Testis (tissue), 3 donors: ENCODE results near the gene RIPOR3. TPM values are rescaled to one million over a fixed set of nuclear protein-coding genes. Genes with fewer than 3 reads are reported as not detected.

Source experiments
- DNase-seq: peaks from one replicate; pipeline ENCODE4 v3.0.0-alpha.2; 2019
- H3K27ac ChIP-seq, 2 donors: fragments of 200-600 bp; sonication (generic); one replicate each; pipeline ENCODE4 v1.5.1; 2019
- H3K27me3 ChIP-seq: fragments of 200-600 bp; sonication (generic); one replicate; pipeline ENCODE4 v1.5.1; 2019
- H3K36me3 ChIP-seq: fragments of 200-600 bp; sonication (generic); one replicate; pipeline ENCODE4 v1.5.1; 2017; ENCODE audit warnings: low read depth; ENCODE audit errors: missing control alignments
- H3K4me1 ChIP-seq: fragments of 200-600 bp; sonication (generic); one replicate; pipeline ENCODE4 v1.5.1; 2019
- H3K4me3 ChIP-seq, 2 donors: fragments of 200-600 bp; sonication (generic); one replicate each; pipeline ENCODE4 v1.5.1; 2017 to 2019
- H3K9me3 ChIP-seq: fragments of 200-600 bp; sonication (generic); one replicate; pipeline ENCODE4 v1.5.1; 2017
- CTCF ChIP-seq, 3 experiments: fragments of 450-650 bp in 2 of 3; fragments of 200-600 bp in 1 of 3; sonication (generic) in 1 of 3; IDR thresholded peaks; one replicate each; pipeline ENCODE4 v1.5.1; 2016 to 2019; ENCODE audit warnings: antibody characterized with exemption in 3 of 3, mild to moderate bottlenecking in 2 of 3, moderate library complexity in 1 of 3
- POLR2A ChIP-seq: fragments of 450-650 bp; IDR thresholded peaks from one replicate; pipeline ENCODE4 v1.6.1; 2017; ENCODE audit warnings: antibody characterized with exemption, mild to moderate bottlenecking, moderate library complexity
- WGBS, 2 donors: methylation state at CpG; one replicate each; pipeline ENCODE4 v1.1.5; 2018; 5-methylcytosine and 5-hydroxymethylcytosine counted together
- intact Hi-C: fragments of 100-400 bp; cut with DNase I; formaldehyde crosslinking; loops from one replicate; pipeline ENCODE4 v1.15.1; 2023; ENCODE audit warnings: low total_unique reads
- polyA plus RNA-seq: library from polyadenylated mRNA; stranded (reverse); fragments of 350-450 nt; fragmentation: Illumina TruSeq; extraction: RNeasy Lipid Tissue Mini Kit (QIAGEN cat#74804); gene quantifications from one replicate; pipeline ENCODE4 v1.2.3, GENCODE V29; 2014; ENCODE audit warnings: low read depth, low replicate concordance; ENCODE audit not compliant: insufficient read depth
- total RNA-seq, 2 donors: library from RNA; depleted of rRNA; stranded (reverse); fragments of >200 nt; gene quantifications; one replicate each; pipeline ENCODE4 v1.2.3, GENCODE V29; 2016

Gene RIPOR3
- total and polyA plus RNA-seq, 3 donors from 2014 or later, result 11.3 to 26.9 (median 22.1) TPM

GRCh38 chr20:50695135-50695872, 4.0 kb upstream of the RIPOR3 start:
- DNase-seq, result no peak
- Histone ChIP-seq H3K36me3 (no peaks in the 10 kb centered on the region), H3K4me1 (peaks cover 26% of the 10 kb centered on the region), H3K9me3 (no peaks in the 10 kb centered on the region), H3K27me3 (no peaks in the 10 kb centered on the region), H3K4me3 (no peak overlapping the region), H3K27ac (no peak overlapping the region)
- WGBS, 2 donors, result 74 to 75% methylated on average over 7 to 9 of the region's 9 CpGs
- intact Hi-C loops, result no loop called here
- no peak for TF ChIP-seq POLR2A
- TF ChIP-seq CTCF (IDR thresholded peaks at IDR 0.05), result no peak

- Histone ChIP-seq H3K9me3 (no peaks in the 10 kb centered on the region), H3K27me3 (no peaks in the 10 kb centered on the region), H3K27ac (no peak overlapping the region), H3K4me1 (peaks cover 33% of the 10 kb centered on the region), H3K36me3 (no peaks in the 10 kb centered on the region), H3K4me3 (no peak overlapping the region)
- intact Hi-C loops, result no loop called here
- WGBS, 2 donors, result 75 to 83% methylated on average over 9 of the region's 9 CpGs
- TF ChIP-seq CTCF (IDR thresholded peaks at IDR 0.05) (no peak), POLR2A (no peak)
- no peak for DNase-seq
Measured at GRCh38 chr20:50694379-50695134, 3.2 kb upstream of the RIPOR3 start.

GRCh38 chr20:50693001-50693400, 1.7 kb upstream of the RIPOR3 start:
- 81 to 92% methylated on average over 1 of the region's 1 CpG for WGBS, 2 donors
- intact Hi-C loops, result no loop called here

GRCh38 chr20:50692552-50692933, 1.2 kb upstream of the RIPOR3 start:
- H3K9me3 ChIP-seq, result no peaks in the 10 kb centered on the region
- peaks cover 37% of the 10 kb centered on the region for H3K4me1 ChIP-seq
- H3K27me3 ChIP-seq, result no peaks in the 10 kb centered on the region
- TF ChIP-seq POLR2A, result no peak
- no peak for TF ChIP-seq CTCF (IDR thresholded peaks at IDR 0.05)
- intact Hi-C loops, result no loop called here
- H3K4me3 ChIP-seq, result no peak overlapping the region
- DNase-seq, result no peak
- WGBS, 2 donors, result 70 to 73% methylated on average over 2 of the region's 2 CpGs
- H3K27ac ChIP-seq, result peak overlapping the region; percentile 0 to 63
- H3K36me3 ChIP-seq, result no peaks in the 10 kb centered on the region

More at GRCh38 chr20:50693001-50693400, 1.7 kb upstream of the RIPOR3 start:
- Histone ChIP-seq H3K4me1 (peaks cover 37% of the 10 kb centered on the region), H3K27me3 (no peaks in the 10 kb centered on the region), H3K27ac (peak overlapping the region; percentile 0 to 63), H3K9me3 (no peaks in the 10 kb centered on the region), H3K36me3 (no peaks in the 10 kb centered on the region), H3K4me3 (no peak overlapping the region)
- no peak for DNase-seq
- no peak for TF ChIP-seq CTCF (IDR thresholded peaks at IDR 0.05)
- TF ChIP-seq POLR2A, result no peak
